GM23338 (cell line): ENCODE measurements around the gene FASLG. TPM values are rescaled to one million over a fixed set of nuclear protein-coding genes. Genes with fewer than 3 reads are reported as not detected.
"Not testable (repeated sequence)": the region's sequence is repeated elsewhere in the genome, so short reads cannot be mapped to it uniquely, and the experiment has no call there.

Source experiments
- ATAC-seq: fragments of 200-7000 bp; cut with Tn5 transposase; 3 replicates; pipeline ENCODE4 v1.9.1; 2020
- DNase-seq: peaks from one replicate; pipeline ENCODE4 v3.0.0-alpha.2; 2015; ENCODE audit warnings: low spot score
- H2AFZ ChIP-seq: fragments of 200-600 bp; sonication (generic); 2 replicates; pipeline ENCODE4 v1.8.0; 2016; ENCODE audit warnings: antibody characterized with exemption, mild to moderate bottlenecking, moderate library complexity
- H3F3A ChIP-seq: fragments of 200-600 bp; sonication (generic); replicated peaks from 2 replicates; pipeline ENCODE4 v1.8.0; 2017; ENCODE audit warnings: antibody characterized with exemption, mixed run types, low read depth
- H3K27ac ChIP-seq: fragments of 200-600 bp; sonication (generic); 2 replicates; pipeline ENCODE4 v1.6.1; 2016; ENCODE audit warnings: low read depth
- H3K27me3 ChIP-seq: fragments of 200-600 bp; sonication (generic); 2 replicates; pipeline ENCODE4 v1.8.0; 2016; ENCODE audit warnings: mild to moderate bottlenecking, mixed run types, moderate library complexity; ENCODE audit not compliant: insufficient read depth
- H3K36me3 ChIP-seq: fragments of 200-600 bp; sonication (generic); 2 replicates; pipeline ENCODE4 v1.8.0; 2016; ENCODE audit warnings: mild to moderate bottlenecking; ENCODE audit not compliant: insufficient read depth
- H3K4me1 ChIP-seq: fragments of 200-600 bp; sonication (generic); 2 replicates; pipeline ENCODE4 v1.8.0; 2016; ENCODE audit warnings: mild to moderate bottlenecking, moderate library complexity; ENCODE audit not compliant: insufficient read depth
- H3K4me2 ChIP-seq: fragments of 200-600 bp; sonication (generic); 2 replicates; pipeline ENCODE4 v1.7.1; 2017; ENCODE audit warnings: mixed run types
- H3K4me3 ChIP-seq: fragments of 200-600 bp; sonication (generic); 2 replicates; pipeline ENCODE4 v1.6.1; 2016; ENCODE audit warnings: mixed run types
- H3K79me2 ChIP-seq: fragments of 200-600 bp; sonication (generic); replicated peaks from 2 replicates; pipeline ENCODE4 v1.8.0; 2017; ENCODE audit warnings: mild to moderate bottlenecking; ENCODE audit not compliant: insufficient read depth
- H3K9me2 ChIP-seq: fragments of 200-600 bp; sonication (generic); 2 replicates; pipeline ENCODE4 v1.8.0; 2017; ENCODE audit not compliant: insufficient read depth
- H4K20me1 ChIP-seq: fragments of 200-600 bp; sonication (generic); replicated peaks from 2 replicates; pipeline ENCODE4 v1.8.0; 2017; ENCODE audit warnings: mild to moderate bottlenecking; ENCODE audit not compliant: insufficient read depth
- H3K27ac Mint-ChIP-seq: 2 replicates; pipeline ENCODE4 v1.8.0; 2020; ENCODE audit warnings: inconsistent platforms, mild to moderate bottlenecking, moderate library complexity, mixed read lengths
- H3K27me3 Mint-ChIP-seq: 3 replicates; pipeline ENCODE4 v1.8.0; 2022; ENCODE audit warnings: low read depth, mild to moderate bottlenecking, moderate library complexity, mixed read lengths, inconsistent platforms; ENCODE audit not compliant: insufficient read depth, poor library complexity
- H3K36me3 Mint-ChIP-seq: 3 replicates; pipeline ENCODE4 v1.8.0; 2021; ENCODE audit warnings: low read depth, mild to moderate bottlenecking, inconsistent platforms, moderate library complexity, mixed read lengths
- H3K4me1 Mint-ChIP-seq: 3 replicates; pipeline ENCODE4 v1.8.0; 2020; ENCODE audit warnings: mild to moderate bottlenecking, inconsistent platforms, mixed read lengths
- H3K4me3 Mint-ChIP-seq: 3 replicates; pipeline ENCODE4 v1.8.0; 2021; ENCODE audit warnings: moderate library complexity, mild to moderate bottlenecking, inconsistent platforms, mixed read lengths
- H3K9me3 Mint-ChIP-seq: 3 replicates; pipeline ENCODE4 v1.8.0; 2020; ENCODE audit warnings: moderate library complexity, mild to moderate bottlenecking, inconsistent platforms, mixed read lengths
- CTCF ChIP-seq, 2 experiments: fragments of 200-600 bp in 1 of 2; sonication (generic) in 1 of 2; conservative IDR thresholded peaks; 2 replicates each; pipeline versions ENCODE4 v1.5.1 to v1.6.1; 2016 to 2017; ENCODE audit warnings: antibody characterized with exemption in 2 of 2, low read depth in 2 of 2, mild to moderate bottlenecking in 2 of 2, moderate library complexity in 1 of 2
- EZH2 ChIP-seq: fragments of 200-600 bp; sonication (generic); IDR thresholded peaks from one replicate; pipeline ENCODE4 v1.8.0; 2017; ENCODE audit warnings: antibody characterized with exemption, mild to moderate bottlenecking, low read depth; ENCODE audit not compliant: unreplicated experiment
- EZH2phosphoT487 ChIP-seq: fragments of 200-600 bp; sonication (generic); IDR thresholded peaks from one replicate; pipeline ENCODE4 v1.8.1; 2018; ENCODE audit warnings: antibody characterized with exemption; ENCODE audit not compliant: unreplicated experiment
- JUNB ChIP-seq: IDR thresholded peaks from one replicate; pipeline ENCODE4 v1.6.1; 2016; ENCODE audit warnings: antibody characterized with exemption; ENCODE audit not compliant: unreplicated experiment
- NANOG ChIP-seq: IDR thresholded peaks from 2 replicates; pipeline ENCODE4 v1.6.1; 2016; ENCODE audit warnings: antibody characterized with exemption, borderline replicate concordance
- POLR2AphosphoS5 ChIP-seq: IDR thresholded peaks from 2 replicates; pipeline ENCODE4 v1.6.1; 2016; ENCODE audit warnings: antibody characterized with exemption, low read depth
- STAT1 ChIP-seq: IDR thresholded peaks from one replicate; pipeline ENCODE4 v1.6.1; 2016; ENCODE audit warnings: antibody characterized with exemption; ENCODE audit not compliant: unreplicated experiment
- ZNF114 ChIP-seq: fragments of 250-450 bp; sonication (Bioruptor Pico); IDR thresholded peaks from 2 replicates; pipeline ENCODE4 v1.5.0; 2020; ENCODE audit warnings: mild to moderate bottlenecking, moderate library complexity
- ZNF331 ChIP-seq: fragments of 250-450 bp; sonication (Bioruptor Pico); IDR thresholded peaks from 2 replicates; pipeline ENCODE4 v1.5.0; 2020; ENCODE audit warnings: low read depth, mild to moderate bottlenecking, moderate library complexity
- polyA plus RNA-seq: library from polyadenylated mRNA; unstranded; fragments of >200 nt; fragmentation: Nextera tagmentation; extraction: Ambion mirVana; gene quantifications from 2 replicates; pipeline ENCODE4 v1.2.1, GENCODE V29; 2016
- total RNA-seq: library from RNA; depleted of rRNA; stranded (reverse); fragments of >200 nt; shearing (Covaris generic); gene quantifications from 2 replicates; pipeline ENCODE4 v1.2.3, GENCODE V29; 2014
- TF ChIP-seq, protein P1 (sequence below): IDR thresholded peaks from 2 replicates; pipeline ENCODE4 v1.6.1; 2016; ENCODE audit warnings: antibody characterized with exemption
- TF ChIP-seq, protein P2 (sequence below): fragments of 250-450 bp; sonication (Bioruptor Pico); IDR thresholded peaks from 2 replicates; pipeline ENCODE4 v1.5.0; 2020; ENCODE audit warnings: mild to moderate bottlenecking, moderate library complexity

The FASLG gene
- total and polyA plus RNA-seq, 2 experiments from 2014 or later, result not detected

DNA sequence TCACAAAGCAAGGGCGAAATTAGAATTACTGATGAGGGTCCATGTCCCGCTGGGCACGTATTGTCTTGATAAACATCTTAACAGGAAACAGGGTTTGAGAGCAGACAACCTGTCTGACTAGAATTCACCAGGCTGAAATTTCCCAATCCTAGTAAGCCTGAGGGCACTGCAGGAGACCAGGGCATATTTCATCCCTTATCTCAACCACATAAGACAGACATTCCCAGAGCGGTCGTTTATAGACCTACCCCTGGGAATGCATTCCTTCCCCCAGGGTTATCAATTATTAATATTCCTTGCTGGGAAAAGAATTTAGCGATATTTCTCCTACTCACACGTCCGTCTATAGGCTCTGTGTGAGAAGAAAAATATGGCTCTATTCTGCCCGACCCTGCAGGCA is 38.3 kb upstream of the FASLG start:
- H3K27me3 Mint-ChIP-seq, H2AFZ ChIP-seq, H3K4me1 Mint-ChIP-seq, H3K4me3 Mint-ChIP-seq, H3K4me2 ChIP-seq, H3K4me3 ChIP-seq, H3K79me2 ChIP-seq, H3F3A ChIP-seq, ATAC-seq, H3K4me1 ChIP-seq, H3K27ac Mint-ChIP-seq, H3K36me3 ChIP-seq, H4K20me1 ChIP-seq, H3K27me3 ChIP-seq, H3K27ac ChIP-seq, DNase-seq: not testable (repeated sequence)
- peaks cover 11% of the 10 kb centered on the region; the same call in 1 of the 2 replicates for H3K9me2 ChIP-seq
- H3K36me3 Mint-ChIP-seq, result peaks cover 49% of the 10 kb centered on the region
- 0 out of 2 replicates have a peak, but pooled peaks have one; percentile 16 for TF ChIP-seq ZNF331 (CRISPR knock-in tag)
- H3K9me3 Mint-ChIP-seq, result peaks cover 69% of the 10 kb centered on the region

- Histone ChIP-seq H3K4me2 (no peak overlapping the region), H3K27ac (no peak overlapping the region), H3K4me3 (no peak overlapping the region), H3F3A (no peaks in the 10 kb centered on the region), H3K9me2 (peaks cover 11% of the 10 kb centered on the region; the same call in 1 of the 2 replicates), H3K79me2 (no peaks in the 10 kb centered on the region), H3K4me1 (no peaks in the 10 kb centered on the region), H4K20me1 (no peaks in the 10 kb centered on the region), H3K27me3 (no peaks in the 10 kb centered on the region), H2AFZ (no peak overlapping the region), H3K36me3 (no peaks in the 10 kb centered on the region; the same call in 1 of the 2 replicates)
- DNase-seq (no peak), ATAC-seq (no peak)
- Mint-ChIP-seq H3K27me3 (peaks cover 2% of the 10 kb centered on the region), H3K27ac (no peak overlapping the region), H3K4me3 (no peak overlapping the region), H3K4me1 (no peaks in the 10 kb centered on the region), H3K36me3 (peaks cover 33% of the 10 kb centered on the region), H3K9me3 (peaks cover 49% of the 10 kb centered on the region)
- TF ChIP-seq, protein P1, sequence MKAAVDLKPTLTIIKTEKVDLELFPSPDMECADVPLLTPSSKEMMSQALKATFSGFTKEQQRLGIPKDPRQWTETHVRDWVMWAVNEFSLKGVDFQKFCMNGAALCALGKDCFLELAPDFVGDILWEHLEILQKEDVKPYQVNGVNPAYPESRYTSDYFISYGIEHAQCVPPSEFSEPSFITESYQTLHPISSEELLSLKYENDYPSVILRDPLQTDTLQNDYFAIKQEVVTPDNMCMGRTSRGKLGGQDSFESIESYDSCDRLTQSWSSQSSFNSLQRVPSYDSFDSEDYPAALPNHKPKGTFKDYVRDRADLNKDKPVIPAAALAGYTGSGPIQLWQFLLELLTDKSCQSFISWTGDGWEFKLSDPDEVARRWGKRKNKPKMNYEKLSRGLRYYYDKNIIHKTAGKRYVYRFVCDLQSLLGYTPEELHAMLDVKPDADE, result no peak
- TF ChIP-seq JUNB (no peak), STAT1 (no peak), CTCF (conservative IDR thresholded peaks at IDR 0.05; ENCODE audit: low read depth in 2 of 2) (no peak), EZH2 (no peak), POLR2AphosphoS5 (no peak), ZNF114 (CRISPR knock-in tag) (no peak), EZH2phosphoT487 (no peak), NANOG (no peak), ZNF331 (CRISPR knock-in tag) (no peak)
- TF ChIP-seq, protein P2, sequence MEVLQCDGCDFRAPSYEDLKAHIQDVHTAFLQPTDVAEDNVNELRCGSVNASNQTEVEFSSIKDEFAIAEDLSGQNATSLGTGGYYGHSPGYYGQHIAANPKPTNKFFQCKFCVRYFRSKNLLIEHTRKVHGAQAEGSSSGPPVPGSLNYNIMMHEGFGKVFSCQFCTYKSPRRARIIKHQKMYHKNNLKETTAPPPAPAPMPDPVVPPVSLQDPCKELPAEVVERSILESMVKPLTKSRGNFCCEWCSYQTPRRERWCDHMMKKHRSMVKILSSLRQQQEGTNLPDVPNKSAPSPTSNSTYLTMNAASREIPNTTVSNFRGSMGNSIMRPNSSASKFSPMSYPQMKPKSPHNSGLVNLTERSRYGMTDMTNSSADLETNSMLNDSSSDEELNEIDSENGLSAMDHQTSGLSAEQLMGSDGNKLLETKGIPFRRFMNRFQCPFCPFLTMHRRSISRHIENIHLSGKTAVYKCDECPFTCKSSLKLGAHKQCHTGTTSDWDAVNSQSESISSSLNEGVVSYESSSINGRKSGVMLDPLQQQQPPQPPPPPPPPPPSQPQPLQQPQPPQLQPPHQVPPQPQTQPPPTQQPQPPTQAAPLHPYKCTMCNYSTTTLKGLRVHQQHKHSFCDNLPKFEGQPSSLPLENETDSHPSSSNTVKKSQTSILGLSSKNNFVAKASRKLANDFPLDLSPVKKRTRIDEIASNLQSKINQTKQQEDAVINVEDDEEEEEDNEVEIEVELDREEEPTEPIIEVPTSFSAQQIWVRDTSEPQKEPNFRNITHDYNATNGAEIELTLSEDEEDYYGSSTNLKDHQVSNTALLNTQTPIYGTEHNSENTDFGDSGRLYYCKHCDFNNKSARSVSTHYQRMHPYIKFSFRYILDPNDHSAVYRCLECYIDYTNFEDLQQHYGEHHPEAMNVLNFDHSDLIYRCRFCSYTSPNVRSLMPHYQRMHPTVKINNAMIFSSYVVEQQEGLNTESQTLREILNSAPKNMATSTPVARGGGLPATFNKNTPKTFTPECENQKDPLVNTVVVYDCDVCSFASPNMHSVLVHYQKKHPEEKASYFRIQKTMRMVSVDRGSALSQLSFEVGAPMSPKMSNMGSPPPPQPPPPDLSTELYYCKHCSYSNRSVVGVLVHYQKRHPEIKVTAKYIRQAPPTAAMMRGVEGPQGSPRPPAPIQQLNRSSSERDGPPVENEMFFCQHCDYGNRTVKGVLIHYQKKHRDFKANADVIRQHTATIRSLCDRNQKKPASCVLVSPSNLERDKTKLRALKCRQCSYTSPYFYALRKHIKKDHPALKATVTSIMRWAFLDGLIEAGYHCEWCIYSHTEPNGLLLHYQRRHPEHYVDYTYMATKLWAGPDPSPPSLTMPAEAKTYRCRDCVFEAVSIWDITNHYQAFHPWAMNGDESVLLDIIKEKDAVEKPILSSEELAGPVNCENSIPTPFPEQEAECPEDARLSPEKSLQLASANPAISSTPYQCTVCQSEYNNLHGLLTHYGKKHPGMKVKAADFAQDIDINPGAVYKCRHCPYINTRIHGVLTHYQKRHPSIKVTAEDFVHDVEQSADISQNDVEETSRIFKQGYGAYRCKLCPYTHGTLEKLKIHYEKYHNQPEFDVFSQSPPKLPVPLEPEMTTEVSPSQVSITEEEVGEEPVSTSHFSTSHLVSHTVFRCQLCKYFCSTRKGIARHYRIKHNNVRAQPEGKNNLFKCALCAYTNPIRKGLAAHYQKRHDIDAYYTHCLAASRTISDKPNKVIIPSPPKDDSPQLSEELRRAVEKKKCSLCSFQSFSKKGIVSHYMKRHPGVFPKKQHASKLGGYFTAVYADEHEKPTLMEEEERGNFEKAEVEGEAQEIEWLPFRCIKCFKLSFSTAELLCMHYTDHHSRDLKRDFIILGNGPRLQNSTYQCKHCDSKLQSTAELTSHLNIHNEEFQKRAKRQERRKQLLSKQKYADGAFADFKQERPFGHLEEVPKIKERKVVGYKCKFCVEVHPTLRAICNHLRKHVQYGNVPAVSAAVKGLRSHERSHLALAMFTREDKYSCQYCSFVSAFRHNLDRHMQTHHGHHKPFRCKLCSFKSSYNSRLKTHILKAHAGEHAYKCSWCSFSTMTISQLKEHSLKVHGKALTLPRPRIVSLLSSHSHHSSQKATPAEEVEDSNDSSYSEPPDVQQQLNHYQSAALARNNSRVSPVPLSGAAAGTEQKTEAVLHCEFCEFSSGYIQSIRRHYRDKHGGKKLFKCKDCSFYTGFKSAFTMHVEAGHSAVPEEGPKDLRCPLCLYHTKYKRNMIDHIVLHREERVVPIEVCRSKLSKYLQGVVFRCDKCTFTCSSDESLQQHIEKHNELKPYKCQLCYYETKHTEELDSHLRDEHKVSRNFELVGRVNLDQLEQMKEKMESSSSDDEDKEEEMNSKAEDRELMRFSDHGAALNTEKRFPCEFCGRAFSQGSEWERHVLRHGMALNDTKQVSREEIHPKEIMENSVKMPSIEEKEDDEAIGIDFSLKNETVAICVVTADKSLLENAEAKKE (CRISPR knock-in tag), result no peak
Observed at GRCh38 chr1:172622541-172622940, 36.4 kb upstream of the FASLG start.
